ENCODE data around the gene RNASEH2A. TPM values are rescaled to one million over a fixed set of nuclear protein-coding genes. Genes with fewer than 3 reads are reported as not detected.

RNASEH2A gene
- total RNA-seq, result 9.9 to 22.8 TPM (median 11.9 TPM) in 3 replicates
- long read RNA-seq, transcript RNASEH2A-201 (8 exons, 2,753 nt), result major isoform, 26 of 27 reads
- long read RNA-seq, partial matches to known transcripts, result 1 of 27 reads
- long read RNA-seq, other reads (novel, unspliced or antisense), result 0 of 27 reads

DNA sequence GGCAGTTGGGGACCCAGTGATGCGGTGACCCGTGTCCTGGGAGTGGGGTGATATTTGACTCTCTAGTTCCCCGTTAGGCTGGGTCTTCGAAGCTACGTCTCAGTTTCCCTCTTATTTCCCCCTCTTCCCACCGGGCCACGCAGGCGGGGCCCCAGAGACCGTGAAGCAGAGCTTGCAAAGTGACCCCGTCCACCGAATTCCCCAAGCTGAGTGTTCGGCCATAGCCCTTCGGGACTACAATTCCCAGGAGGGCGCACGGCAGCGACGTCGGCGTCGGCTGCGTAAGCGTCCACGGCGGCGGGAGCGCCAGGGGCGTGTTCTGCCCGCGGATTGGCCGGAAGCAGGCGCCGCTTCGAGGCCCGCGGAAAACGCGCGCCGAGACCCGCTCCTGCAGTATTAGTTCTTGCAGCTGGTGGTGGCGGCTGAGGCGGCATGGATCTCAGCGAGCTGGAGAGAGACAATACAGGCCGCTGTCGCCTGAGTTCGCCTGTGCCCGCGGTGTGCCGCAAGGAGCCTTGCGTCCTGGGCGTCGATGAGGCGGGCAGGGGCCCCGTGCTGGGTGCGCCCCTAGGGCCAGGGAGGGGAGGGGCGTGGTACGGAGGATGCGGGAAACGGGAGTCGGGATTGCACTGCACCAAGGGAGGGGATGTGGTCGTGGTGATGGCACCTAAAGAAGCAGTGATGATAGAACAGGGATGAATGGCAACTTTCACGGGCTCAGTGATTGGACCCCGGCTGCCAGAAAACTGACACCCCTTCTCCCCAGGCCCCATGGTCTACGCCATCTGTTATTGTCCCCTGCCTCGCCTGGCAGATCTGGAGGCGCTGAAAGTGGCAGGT is at the start of gene RNASEH2A:
Gene RNASEH2A, plus strand, starts transcription at position 343 of the 840 bp plus-strand sequence. Its CDS starts 90 bp downstream, at position 433.
- Mint-ChIP-seq H3K27ac (ENCODE audit: unreplicated experiment) (peak within 1 kb of the TSS; percentile 86), H3K4me3 (ENCODE audit: unreplicated experiment) (peak within 1 kb of the TSS; percentile 94), H3K27me3 (ENCODE audit: low read depth) (no peaks in the 10 kb centered on the region), H3K36me3 (ENCODE audit: low read depth) (peaks cover 2% of the 10 kb centered on the region), H3K4me1 (ENCODE audit: low read depth) (peaks cover 24% of the 10 kb centered on the region), H3K9me3 (ENCODE audit: low read depth) (no peaks in the 10 kb centered on the region)
- TF ChIP-seq, protein P1, sequence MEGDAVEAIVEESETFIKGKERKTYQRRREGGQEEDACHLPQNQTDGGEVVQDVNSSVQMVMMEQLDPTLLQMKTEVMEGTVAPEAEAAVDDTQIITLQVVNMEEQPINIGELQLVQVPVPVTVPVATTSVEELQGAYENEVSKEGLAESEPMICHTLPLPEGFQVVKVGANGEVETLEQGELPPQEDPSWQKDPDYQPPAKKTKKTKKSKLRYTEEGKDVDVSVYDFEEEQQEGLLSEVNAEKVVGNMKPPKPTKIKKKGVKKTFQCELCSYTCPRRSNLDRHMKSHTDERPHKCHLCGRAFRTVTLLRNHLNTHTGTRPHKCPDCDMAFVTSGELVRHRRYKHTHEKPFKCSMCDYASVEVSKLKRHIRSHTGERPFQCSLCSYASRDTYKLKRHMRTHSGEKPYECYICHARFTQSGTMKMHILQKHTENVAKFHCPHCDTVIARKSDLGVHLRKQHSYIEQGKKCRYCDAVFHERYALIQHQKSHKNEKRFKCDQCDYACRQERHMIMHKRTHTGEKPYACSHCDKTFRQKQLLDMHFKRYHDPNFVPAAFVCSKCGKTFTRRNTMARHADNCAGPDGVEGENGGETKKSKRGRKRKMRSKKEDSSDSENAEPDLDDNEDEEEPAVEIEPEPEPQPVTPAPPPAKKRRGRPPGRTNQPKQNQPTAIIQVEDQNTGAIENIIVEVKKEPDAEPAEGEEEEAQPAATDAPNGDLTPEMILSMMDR (IDR thresholded peaks at IDR 0.05), result peak; percentile 14
- DNase-seq (ENCODE audit: low spot score), result no peak

DNA sequence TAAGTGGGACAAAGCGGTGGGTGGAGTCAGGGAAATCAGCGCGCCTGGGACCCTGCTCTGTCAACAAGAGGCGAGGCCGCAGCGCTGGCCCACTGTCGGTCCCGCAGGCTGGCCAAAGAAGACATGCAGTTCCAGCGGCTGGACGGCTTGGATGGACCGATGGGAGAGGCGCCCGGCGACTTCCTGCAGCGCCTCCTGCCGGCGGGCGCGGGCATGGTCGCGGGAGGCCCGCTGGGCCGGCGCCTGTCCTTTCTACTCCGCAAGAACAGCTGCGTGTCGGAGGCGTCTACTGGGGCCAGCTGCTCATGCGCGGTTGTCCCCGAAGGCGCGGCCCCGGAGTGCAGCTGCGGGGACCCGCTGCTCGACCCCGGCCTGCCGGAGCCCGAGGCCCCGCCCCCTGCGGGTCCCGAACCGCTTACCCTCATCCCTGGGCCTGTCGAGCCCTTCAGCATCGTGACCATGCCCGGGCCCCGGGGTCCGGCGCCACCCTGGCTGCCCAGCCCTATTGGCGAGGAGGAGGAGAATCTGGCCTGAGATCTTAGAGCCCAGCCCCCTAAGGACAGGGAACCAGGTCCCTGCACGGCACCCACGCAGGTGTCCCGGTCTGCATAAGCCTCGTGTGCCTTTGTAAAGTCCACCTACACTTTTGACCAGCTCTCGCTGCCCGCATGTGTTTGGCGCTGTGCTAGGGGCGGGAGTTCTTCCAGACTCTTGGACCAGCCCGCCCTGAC is 48.7 kb upstream of the RNASEH2A start:
- Mint-ChIP-seq H3K4me1 (ENCODE audit: low read depth) (peaks cover 10% of the 10 kb centered on the region), H3K27me3 (ENCODE audit: low read depth) (peaks cover 9% of the 10 kb centered on the region), H3K36me3 (ENCODE audit: low read depth) (peaks cover 3% of the 10 kb centered on the region), H3K27ac (ENCODE audit: unreplicated experiment) (no peak overlapping the region), H3K4me3 (ENCODE audit: unreplicated experiment) (peak overlapping the region; percentile 67), H3K9me3 (ENCODE audit: low read depth) (no peaks in the 10 kb centered on the region)
- TF ChIP-seq, protein P1 (IDR thresholded peaks at IDR 0.05), result peak; percentile 99
- DNase-seq (ENCODE audit: low spot score), result no peak

GRCh38 chr19:12759686-12760085 is 46.7 kb upstream of the RNASEH2A start:
- H3K27me3 Mint-ChIP-seq (ENCODE audit: low read depth), result no peaks in the 10 kb centered on the region
- H3K9me3 Mint-ChIP-seq (ENCODE audit: low read depth), result no peaks in the 10 kb centered on the region
- no peak overlapping the region for H3K27ac Mint-ChIP-seq (ENCODE audit: unreplicated experiment)
- TF ChIP-seq, protein P1 (IDR thresholded peaks at IDR 0.05), result no peak
- DNase-seq (ENCODE audit: low spot score), result no peak
- H3K4me1 Mint-ChIP-seq (ENCODE audit: low read depth), result peaks cover 10% of the 10 kb centered on the region
- no peak overlapping the region for H3K4me3 Mint-ChIP-seq (ENCODE audit: unreplicated experiment)
- peaks cover 7% of the 10 kb centered on the region for H3K36me3 Mint-ChIP-seq (ENCODE audit: low read depth)

GRCh38 chr19:12763100-12763499 is 43.3 kb upstream of the RNASEH2A start:
- Mint-ChIP-seq H3K36me3 (ENCODE audit: low read depth) (peaks cover 10% of the 10 kb centered on the region), H3K27me3 (ENCODE audit: low read depth) (no peaks in the 10 kb centered on the region), H3K9me3 (ENCODE audit: low read depth) (no peaks in the 10 kb centered on the region), H3K27ac (ENCODE audit: unreplicated experiment) (no peak overlapping the region), H3K4me1 (ENCODE audit: low read depth) (peaks cover 9% of the 10 kb centered on the region), H3K4me3 (ENCODE audit: unreplicated experiment) (no peak overlapping the region)
- TF ChIP-seq, protein P1 (IDR thresholded peaks at IDR 0.05), result no peak
- no peak for DNase-seq (ENCODE audit: low spot score)

- no peaks in the 10 kb centered on the region for H3K27me3 Mint-ChIP-seq (ENCODE audit: low read depth)
Observed at GRCh38 chr19:12764698-12765097, 41.7 kb upstream of the RNASEH2A start.

More at GRCh38 chr19:12764698-12765097, 41.7 kb upstream of the RNASEH2A start:
- H3K36me3 Mint-ChIP-seq (ENCODE audit: low read depth), result peaks cover 10% of the 10 kb centered on the region
- H3K4me1 Mint-ChIP-seq (ENCODE audit: low read depth), result peaks cover 7% of the 10 kb centered on the region
- TF ChIP-seq, protein P1 (IDR thresholded peaks at IDR 0.05), result no peak
- no peak overlapping the region for H3K4me3 Mint-ChIP-seq (ENCODE audit: unreplicated experiment)
- no peak overlapping the region for H3K27ac Mint-ChIP-seq (ENCODE audit: unreplicated experiment)
- DNase-seq (ENCODE audit: low spot score), result no peak
- no peaks in the 10 kb centered on the region for H3K9me3 Mint-ChIP-seq (ENCODE audit: low read depth)

Measured in chondrocyte (in vitro differentiated cells).